ENCODE data around the gene ULBP2.
"Not testable (repeated sequence)": the region's sequence is repeated elsewhere in the genome, so short reads cannot be mapped to it uniquely, and the experiment has no call there.

Gene ULBP2, protein sequence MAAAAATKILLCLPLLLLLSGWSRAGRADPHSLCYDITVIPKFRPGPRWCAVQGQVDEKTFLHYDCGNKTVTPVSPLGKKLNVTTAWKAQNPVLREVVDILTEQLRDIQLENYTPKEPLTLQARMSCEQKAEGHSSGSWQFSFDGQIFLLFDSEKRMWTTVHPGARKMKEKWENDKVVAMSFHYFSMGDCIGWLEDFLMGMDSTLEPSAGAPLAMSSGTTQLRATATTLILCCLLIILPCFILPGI

DNA sequence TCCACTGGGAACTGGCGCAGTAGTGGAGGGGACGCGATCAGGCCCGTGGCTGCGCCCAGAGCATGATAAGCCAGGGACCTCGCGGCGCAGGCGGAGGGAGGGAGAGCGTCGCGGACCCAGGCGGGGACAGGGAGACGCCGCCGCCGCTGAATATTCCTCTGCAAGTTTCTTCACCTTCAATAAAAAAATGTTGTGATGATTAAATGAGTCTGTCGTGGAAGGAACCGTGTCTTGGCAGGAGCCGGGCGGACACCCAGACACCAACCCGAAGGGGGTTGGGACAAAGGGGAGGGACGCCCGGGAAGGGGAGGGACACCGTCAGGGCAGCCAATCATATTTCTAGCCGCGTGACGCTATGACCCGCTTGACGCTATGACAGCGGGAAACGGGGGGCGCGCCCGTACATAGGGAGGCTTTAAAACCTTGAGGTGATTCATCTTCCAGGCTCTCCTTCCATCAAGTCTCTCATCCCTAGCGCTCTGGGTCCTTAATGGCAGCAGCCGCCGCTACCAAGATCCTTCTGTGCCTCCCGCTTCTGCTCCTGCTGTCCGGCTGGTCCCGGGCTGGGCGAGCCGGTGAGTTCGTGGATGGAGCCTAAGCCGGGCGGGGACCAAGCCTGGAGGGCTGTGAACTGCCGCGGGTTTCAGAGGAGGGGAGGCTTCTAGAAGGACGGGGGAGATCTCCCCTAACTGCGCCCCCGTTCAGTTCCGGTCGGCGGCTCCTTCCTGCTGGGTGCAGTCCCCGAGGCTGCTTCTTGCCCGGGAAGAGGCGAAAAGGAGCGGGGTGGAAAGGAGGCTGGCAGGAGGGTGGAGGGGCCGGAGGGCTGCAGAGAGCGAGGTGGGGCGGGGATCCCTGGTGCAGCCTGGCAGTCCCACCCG is at the start of gene ULBP2:
Gene ULBP2, plus strand, starts transcription at position 432 of the 878 bp plus-strand sequence. Its CDS starts 59 bp downstream, at position 491.
- DNase-seq (ENCODE audit: low read depth): peak; percentile 80

DNA sequence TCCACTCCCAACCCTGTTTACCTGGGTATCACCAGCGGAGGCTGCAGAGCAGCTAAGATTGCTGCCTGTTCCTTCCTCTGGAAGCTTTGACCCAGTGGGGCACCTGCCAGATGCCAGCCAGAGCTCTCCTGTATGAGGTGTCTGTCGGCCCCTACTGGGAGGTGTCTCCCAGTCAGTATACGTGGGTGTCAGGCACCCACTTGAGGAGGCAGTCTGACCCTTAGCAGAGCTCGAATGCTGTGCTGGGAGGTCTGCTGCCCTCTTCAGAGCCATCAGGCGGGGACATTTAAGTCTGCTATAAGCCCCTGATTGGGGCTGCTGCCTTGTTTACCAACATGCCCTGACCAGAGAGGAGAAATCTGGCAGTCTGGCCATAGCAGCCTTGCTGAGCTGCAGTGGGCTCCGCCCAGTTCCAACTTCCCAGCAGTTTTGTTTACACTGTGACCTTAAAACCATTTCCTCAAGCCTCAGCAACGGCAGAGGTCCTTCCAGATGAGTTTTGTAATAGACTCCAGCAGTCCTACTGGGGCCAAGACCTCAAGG is 46.7 kb upstream of the ULBP2 start:
- no peak for DNase-seq (ENCODE audit: low read depth)

DNA sequence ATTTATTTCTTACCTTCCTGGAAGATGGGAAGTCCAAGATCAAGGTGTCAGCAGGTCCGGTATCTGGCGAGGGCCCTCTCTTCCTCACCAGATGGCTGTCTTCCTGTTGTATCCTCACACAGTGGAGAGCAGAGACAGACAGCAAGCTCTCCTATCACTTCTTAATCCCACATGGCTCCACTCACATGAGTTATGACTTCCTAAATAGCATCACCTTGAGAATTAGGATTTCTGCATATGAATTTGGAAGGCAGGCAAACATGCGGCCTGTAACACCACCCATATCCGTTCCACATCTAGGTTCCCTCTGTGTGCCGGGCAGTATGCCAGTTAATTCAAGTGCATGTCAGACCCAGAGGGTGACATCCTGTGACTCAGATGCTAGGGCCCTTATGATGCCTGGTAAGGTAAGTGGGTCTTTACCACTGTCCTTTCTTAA is 46.0 kb upstream of the ULBP2 start:
- DNase-seq (ENCODE audit: low read depth): peak; percentile 12

DNA sequence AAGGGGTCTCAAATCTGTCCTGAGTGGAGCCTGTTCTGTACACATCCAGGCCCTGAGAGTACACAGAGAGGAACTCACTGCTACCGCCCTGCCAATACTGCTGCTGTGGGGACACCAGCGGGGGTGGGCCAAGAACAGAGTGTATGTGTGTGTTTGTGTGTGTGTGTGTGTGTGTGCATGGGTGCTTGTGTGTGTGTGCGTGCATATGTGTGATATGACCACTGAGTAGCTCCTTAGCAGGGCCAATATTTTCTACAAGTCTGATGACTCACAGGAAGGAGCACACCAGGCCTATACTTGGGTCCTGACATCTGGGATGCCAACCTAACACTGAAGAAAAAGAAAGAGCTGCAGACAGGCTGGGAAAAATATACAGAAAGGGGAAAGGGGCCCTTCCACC is 45.3 kb upstream of the ULBP2 start:
- no peak for DNase-seq (ENCODE audit: low read depth)

DNA sequence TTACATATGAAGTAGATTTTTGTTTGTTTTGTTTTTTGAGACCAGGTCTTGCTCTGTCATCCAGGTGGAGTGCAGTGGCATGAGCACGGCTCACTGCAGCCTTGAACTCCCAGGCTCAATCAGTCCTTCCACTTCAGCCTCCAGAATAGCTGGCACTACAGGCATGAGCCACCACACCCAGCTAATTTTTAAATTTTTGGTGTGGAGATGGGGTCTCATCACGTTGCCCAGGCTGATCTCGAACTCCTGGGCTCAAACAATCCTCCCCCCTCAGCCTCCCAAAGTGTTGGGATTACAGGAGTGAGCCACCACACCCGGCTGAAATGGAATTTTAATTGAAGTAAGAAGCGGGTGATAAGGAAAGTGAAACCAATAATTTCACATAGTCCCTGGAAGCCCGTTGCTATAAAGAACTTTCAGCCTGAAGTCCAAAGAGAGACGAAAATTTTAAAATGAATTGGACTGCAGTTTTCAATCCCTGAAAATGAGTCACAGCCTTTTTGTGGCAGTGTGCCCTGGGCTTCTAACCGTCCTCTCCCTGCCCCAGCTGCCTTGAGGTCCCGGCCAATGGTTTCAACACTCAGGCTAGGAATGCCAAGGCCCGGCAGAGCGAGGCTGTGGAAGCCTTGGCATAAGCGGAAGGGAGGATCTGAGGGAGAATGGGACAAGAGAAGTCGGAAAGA is 44.7 kb upstream of the ULBP2 start:
- no peak for DNase-seq (ENCODE audit: low read depth)

DNA sequence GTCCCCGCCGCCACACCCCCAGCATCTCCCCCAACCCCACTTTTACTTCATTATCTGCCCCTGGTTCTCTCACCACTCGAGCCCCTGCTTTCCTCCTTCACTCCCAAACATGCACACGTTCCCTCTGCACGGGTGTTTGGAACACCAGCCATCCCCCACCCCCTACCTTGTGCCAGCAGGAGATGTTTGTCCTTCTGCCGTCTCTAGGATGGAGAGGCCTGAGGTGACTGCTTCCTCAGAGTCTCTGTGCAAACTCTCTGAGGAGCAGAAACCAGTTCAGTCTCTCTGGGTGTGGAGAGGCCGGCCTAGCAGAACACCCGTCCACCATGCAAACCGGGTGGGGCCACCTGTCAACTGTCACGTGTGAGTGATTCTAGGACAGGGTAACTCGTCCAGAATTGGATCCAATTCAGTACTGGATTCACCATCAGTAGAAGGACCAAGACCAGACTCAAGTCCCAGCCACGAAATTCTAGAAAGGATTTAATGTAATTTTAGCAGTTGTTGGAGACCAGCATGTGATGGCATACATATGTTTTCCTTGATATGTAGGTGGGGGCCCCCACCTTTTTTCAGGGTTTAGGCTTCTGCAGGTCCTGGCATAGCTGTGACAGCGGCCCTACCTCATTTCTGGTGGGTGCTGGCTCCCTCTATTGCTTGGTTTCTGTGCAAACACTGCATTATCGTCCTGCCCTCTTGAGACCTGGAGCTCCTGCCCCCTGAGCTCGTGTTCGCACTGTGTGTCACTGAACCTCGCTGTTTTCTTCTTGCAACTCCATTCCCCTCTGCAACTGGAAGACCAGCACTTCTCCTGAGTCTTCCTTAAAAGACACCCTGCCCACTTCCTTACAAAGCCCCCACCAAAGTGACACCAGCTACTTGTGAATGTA is 43.7 kb upstream of the ULBP2 start, which contains the start of gene RAET1E:
Gene RAET1E, minus strand, starts transcription at position 259 of the 890 bp plus-strand sequence. CDS start 7,212 bp downstream, outside the sequence.
- no peak for DNase-seq (ENCODE audit: low read depth)

DNA sequence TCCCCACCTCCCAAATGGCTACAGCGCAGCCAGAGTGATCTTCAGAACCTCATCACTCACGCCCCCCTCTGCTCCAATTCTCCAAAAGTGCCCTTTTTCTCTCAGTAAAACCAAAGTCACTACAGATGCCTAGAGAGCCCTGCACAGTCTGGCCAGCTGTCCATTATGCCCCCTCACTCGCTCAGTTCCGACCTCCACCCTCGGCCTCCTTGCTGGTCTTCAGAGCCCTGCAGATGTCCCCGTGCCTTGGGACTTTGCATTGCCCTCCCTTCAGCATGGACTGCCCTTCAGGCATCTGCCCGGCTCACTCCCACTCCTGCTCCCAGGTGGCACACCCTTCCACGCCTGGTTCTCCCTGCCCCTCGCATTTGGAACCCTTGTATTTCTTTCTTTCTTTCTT is 42.8 kb upstream of the ULBP2 start:
- DNase-seq (ENCODE audit: low read depth): no peak

DNA sequence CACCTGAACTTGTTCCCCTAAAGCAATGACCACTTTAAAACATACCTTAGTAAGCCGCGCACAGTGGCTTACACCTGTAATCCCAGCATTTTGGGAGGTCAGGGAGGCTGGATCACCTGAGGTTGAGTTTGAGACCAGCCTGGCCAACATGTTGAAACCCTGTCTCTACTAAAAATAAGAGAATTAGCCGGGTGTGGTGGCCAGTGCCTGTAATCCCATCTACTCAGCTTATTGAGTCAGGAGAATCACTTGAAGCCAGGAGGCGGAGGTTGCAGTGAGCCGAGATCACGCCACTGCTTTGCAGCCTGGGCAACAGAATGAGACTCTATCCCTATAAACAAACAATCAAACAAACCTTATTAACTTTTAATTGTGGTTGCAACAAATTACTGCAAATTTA is 42.3 kb upstream of the ULBP2 start:
- no peak for DNase-seq (ENCODE audit: low read depth)

DNA sequence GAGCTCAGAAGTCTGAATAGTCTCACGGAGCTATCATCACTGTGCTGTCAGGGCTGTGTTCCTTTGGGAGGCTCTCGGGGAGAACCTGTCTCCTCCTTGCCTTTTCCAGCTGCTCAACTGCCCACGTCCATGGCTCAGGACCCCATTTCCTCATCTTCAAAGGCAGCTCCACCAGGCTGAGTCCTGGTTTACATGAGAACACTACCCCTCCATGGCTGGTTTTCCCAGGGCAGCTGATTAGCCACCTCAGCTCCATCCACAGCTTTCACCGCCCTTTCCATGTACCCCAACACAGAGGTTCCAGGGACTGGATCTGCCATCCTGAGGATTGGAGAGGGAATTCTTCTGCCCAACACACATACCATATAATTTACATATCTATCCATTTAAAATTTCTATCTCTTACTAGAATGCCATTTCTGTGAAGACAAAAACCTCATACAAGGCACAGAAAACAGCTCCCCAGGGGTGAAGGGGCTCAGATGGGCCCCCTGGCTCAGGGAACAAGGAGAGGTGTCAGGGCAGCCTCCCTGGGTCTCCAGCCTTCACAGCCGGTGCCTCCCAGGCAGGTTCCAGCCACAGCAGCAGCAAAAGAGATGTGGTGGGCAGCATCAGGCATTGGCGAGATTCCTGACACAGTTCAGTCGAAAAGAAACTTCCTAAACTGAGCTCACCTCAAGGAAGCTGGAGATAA is 41.7 kb upstream of the ULBP2 start:
- DNase-seq (ENCODE audit: low read depth): no peak

DNA sequence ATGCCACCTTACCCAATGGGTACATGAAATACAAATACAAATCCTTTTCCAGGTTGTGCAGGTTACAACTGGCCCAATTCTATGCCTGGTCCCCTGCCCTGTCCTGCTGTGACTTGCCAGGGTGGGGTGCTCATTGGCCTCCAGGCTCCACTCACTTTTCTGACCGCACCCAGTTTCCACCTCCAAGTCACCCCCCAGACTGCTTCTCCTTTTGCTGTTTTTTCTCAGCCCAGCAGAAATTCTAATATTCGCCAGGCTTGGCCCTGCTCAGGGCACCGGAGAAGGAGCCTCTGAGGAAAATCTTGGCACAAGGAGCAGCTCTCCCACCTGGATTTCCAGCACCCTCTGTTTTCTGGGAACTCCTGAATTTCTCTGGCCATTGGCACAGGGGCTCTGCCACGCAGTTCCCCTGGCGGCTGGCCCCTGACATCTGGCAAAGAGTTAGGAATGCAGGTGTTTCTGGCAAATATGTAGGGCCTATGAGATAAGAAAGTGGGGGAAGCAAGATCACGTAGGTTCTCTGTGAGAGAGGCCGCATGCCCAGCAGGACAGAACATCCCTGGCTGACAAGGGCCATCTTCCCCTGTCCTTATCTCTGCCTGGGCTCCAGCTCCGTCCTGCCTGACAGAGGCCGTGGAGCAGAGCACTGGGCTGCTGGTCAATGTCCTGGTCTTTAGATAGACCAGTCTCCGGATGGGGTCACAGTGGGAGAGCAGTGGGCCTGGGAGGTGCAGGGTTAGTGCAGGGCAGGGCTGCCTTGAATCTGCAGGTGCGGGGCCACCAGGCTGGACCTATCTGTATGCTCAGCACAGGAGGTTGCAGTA is 41.0 kb upstream of the ULBP2 start:
- no peak for DNase-seq (ENCODE audit: low read depth)

DNA sequence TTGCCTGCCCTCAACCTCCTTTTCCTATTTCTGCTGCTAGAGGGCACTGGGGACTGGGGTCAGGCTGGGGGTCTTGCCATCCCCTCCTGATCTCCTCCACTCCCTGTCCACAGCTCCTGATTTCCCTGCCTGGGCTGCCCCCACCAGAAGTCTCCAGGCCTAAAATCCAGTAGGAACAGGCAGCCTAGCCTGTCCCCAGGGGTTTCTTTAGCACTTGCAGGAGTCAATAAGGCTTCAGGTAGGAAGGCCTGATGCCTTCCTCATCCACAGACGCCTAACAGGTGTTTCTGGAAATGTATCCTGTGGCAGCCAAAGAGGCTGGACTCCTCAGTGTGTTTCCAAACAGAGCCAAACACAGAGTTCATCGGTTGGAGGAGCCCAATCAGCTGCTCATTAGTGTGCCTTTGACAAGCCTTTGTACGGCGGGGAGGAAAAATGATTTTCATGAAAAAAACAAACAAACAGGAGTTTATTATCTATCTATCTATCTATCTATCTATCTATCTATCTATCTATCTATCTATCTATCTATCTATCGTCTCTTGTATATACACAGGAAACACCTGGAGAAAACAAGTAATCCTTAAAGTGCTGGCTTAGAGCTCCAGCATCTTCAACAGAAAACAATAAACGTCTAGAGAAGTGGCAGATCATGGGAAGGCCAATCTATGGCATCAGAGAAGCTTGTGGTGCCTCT is 40.2 kb upstream of the ULBP2 start:
- no peak for DNase-seq (ENCODE audit: low read depth)

DNA sequence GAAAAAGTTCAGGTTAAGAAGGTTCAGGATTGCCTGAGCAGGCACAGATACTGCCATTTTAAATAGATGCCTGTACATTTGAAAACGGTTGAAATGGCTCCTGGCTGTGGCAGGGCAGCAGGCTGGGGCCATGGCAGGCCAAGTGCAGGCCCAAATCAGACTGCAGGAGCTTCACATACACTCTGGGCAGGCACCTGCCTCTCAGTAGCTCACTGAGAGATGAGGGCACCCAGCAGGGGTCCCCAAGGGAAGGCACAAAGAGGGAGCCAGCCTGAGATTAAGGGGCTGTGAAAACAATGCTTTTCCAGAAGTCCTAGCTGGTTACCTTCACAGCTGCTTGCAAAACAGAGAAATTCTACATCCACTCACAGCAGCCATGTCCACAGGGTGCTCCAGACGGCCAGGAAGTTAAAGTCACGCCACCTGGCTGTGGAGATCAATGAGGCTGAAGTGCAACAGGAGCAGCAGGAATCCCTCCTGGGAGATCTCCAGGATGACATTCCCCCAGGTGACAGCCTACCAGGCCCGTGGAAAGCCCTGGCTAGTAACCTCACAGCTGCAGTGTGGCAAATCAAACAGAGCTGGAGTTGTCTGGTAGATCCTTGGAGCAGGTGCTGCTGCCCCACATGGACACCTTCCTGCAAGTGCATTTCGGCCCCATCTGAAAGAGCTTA is 37.7 kb upstream of the ULBP2 start:
- DNase-seq (ENCODE audit: low read depth): no peak

DNA sequence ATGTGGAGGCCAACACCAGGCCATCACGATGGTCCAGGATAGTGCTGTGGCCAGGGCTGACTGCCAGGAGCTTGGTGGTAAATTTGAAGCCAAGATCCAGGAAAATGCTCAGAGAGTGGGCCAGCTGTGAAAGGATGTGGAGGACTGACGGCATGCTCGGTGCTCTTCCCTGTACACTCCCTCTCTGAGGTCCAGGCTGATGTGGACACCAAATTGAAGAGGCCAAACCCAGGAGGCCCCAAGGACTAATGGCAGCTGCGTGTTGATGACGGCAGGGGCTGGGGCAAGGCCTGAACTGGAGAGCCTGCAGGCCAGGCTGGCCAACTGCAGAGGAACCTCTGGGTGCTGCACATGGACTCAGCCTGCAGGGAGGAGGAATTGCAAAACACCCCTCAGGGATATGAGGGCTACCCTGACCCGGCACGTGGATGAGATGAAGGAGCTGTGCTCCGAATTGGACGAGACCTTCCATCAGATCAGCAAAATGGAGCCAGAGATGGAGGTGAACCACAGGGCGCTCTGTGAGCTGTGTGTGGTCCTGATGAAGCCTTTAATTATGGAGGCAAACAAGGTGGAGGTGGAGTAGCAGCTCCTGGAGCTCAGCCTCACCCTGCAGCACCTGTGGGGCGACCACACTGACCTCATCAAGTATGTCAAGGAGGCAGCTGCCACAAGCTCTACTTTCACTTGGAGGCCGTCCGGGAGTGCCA is 37.0 kb upstream of the ULBP2 start:
- DNase-seq (ENCODE audit: low read depth): no peak

DNA sequence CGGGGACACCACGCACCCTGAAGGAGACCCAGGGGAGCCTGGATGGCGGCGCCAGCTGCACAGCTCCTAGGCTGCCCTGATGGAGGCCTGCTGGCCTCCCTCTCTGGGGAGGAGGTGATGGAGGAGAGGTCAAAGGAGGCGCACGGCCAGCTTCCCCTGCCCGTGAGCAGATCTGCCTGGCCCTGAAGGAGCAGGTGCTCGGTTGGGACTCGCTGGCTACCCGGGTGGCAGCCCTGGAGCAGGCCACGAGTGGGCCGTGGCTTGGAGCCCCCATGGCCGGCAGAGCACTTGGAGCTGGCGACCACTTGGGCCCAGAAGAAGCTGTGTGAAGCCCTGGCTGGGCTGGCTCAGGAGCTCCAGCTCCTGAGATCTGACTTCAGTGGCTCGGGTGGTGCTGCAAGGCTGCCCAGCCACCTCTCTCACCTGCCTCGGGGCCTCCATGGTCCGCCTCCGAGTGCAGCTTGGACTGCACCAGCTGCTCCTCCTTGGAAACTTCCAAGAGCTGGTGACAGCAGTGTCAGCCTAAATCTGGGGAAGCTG is 36.4 kb upstream of the ULBP2 start:
- DNase-seq (ENCODE audit: low read depth): no peak

DNA sequence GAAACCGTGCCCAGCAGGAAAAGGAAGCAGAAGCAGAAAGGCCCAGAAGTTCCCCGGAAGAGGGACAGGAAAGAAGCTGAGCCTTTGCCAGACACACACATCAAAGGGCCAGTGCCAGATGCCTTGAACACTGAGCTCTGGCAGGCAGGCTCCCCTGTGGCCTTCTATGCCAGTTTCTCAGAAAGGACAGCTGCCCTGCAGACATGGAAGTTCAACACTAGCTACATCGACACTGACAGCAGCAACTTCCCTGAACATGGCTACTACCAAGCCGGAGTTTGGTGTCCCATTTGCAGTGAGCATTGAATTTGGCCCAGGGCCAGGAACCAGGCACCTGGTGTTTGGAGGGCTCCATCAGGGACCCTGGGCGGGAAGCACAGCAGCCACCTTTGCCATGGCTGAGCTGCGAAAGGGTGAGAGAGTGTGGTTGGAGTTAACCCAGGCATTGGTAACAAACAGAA is 35.9 kb upstream of the ULBP2 start:
- no peak for DNase-seq (ENCODE audit: low read depth)

DNA sequence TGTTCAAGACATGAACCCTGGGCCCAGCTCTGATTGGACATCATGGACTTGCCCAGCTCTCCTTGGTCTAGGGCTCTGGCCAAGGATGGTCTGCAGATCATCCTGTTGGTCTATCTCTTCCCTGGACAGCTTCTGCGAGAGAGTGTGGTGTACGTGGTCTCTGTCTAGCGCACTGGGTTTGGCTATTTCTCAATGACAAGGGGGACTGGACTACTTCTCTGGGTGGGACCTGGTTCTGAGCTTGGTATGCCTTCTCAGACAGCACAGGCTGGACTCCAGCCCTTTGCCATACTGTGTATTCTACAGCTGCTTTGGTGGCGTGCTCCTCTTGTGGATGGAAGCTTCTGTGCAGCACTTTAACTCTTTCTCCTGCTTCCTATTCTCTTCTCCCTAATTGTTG is 35.4 kb upstream of the ULBP2 start:
- DNase-seq (ENCODE audit: low read depth): no peak

DNA sequence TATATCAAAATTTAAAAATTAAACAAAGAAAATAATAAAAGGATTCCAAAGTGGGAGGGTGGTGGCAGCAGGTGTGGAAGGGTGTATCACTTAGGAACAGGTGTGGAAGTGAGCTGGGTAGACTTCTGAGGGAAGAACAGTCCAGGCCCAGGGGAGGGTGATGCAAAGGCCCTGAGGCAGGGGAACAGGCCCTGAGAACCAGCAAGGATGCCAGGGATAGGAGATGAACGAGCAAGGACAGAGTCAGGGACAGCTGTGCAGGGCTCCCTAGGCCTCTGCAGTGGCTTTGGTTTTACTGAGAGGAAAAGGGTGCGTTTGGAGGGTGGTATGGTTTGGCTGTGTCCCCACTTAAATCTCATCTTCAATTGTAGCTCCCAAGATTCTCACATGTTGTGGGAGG is 34.5 kb upstream of the ULBP2 start:
- DNase-seq (ENCODE audit: low read depth): no peak

DNA sequence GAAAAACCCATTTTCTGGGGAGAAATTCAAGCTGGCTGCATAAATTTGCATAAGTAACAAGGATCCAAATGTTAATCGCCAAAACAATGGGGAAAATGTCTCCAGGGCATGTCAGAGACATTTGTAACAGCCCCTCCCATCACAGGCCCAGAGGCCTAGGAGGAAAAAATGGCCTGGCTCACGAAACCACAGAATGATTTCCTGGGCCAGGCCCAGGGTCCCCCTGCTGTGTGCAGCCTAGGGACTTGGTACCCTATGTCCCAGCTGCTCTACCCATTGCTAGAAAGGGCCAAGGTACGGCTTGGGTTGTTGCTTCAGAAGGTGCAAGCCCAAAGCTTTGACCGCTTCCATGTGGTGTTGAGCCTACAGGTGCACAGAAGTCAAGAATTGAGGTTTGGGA is 33.3 kb upstream of the ULBP2 start:
- not testable (repeated sequence) for DNase-seq (ENCODE audit: low read depth)

All from stimulated activated CD8-positive, alpha-beta memory T cell treated with anti-CD3 and anti-CD28 coated beads, Interleukin-15, amount 100 ng/mL, for 1 hour (primary cell).